IMR-90 (cell line): Measurements from ENCODE around the gene COL9A2. TPM values are rescaled to one million over a fixed set of nuclear protein-coding genes. Genes with fewer than 3 reads are reported as not detected.

Experiments used
- ATAC-seq: fragments of 200-7000 bp; cut with Tn5 transposase; 2 replicates; pipeline ENCODE4 v1.9.1; 2020; ENCODE audit warnings: low read depth, mild to moderate bottlenecking, moderate library complexity
- BruUV-seq: library from RNA; stranded (reverse); fragments of 400-500 nt; replicated peaks from 2 replicates; lab custom pipeline; 2021; lab: Mats Ljungman, UMichigan
- CTCF ChIA-PET: fragments of 300-600 bp; formaldehyde crosslinking; extraction: SDS; loops from one replicate; lab custom pipeline; 2021; ENCODE audit warnings: antibody characterized with exemption; lab: Yijun Ruan, JAX
- POLR2A ChIA-PET: fragments of 300-600 bp; sonication (Branson Sonifier 250); formaldehyde crosslinking; loops from one replicate; lab custom pipeline; 2022; ENCODE audit warnings: antibody characterized with exemption; ENCODE audit not compliant: unreplicated experiment; lab: Charles Lee
- DNase-seq: peaks from one replicate; pipeline ENCODE4 v3.0.0; 2013
- H2AFZ ChIP-seq: replicated peaks from 2 replicates; pipeline ENCODE3; 2013; ENCODE audit warnings: low read length, mild to moderate bottlenecking; ENCODE audit not compliant: poor library complexity
- H2AK5ac ChIP-seq: 2 replicates; pipeline ENCODE4 v1.6.1; 2013; ENCODE audit warnings: low read depth, low read length, inconsistent platforms
- H2AK9ac ChIP-seq: replicated peaks from 2 replicates; pipeline ENCODE3; 2013; ENCODE audit warnings: mild to moderate bottlenecking, low read depth, low read length, moderate library complexity; ENCODE audit not compliant: poor library complexity
- H2BK120ac ChIP-seq: 2 replicates; pipeline ENCODE4 v1.6.1; 2013; ENCODE audit warnings: low read depth, low read length, inconsistent platforms
- H2BK15ac ChIP-seq: 3 replicates; pipeline ENCODE4 v1.6.1; 2013; ENCODE audit warnings: low read depth, low read length, inconsistent platforms
- H2BK20ac ChIP-seq: 2 replicates; pipeline ENCODE4 v1.6.1; 2013; ENCODE audit warnings: low read depth, mild to moderate bottlenecking, inconsistent platforms, low read length, moderate library complexity
- H2BK5ac ChIP-seq: 2 replicates; pipeline ENCODE4 v1.6.1; 2013; ENCODE audit warnings: mild to moderate bottlenecking, low read depth, low read length, inconsistent platforms; ENCODE audit not compliant: poor library complexity, severe bottlenecking
- H3K14ac ChIP-seq: replicated peaks from 2 replicates; pipeline ENCODE4 v1.6.1; 2013; ENCODE audit warnings: low read depth, low read length, inconsistent platforms
- H3K18ac ChIP-seq: 2 replicates; pipeline ENCODE4 v1.6.1; 2013; ENCODE audit warnings: low read depth, low read length, control low read depth
- H3K23ac ChIP-seq: 2 replicates; pipeline ENCODE4 v1.6.1; 2013; ENCODE audit warnings: low read depth, low read length, inconsistent platforms
- H3K27ac ChIP-seq: 2 replicates; pipeline ENCODE4 v1.5.1; 2013; ENCODE audit warnings: mild to moderate bottlenecking, control low read depth, low read length; ENCODE audit not compliant: insufficient read depth
- H3K27me3 ChIP-seq: 2 replicates; pipeline ENCODE4 v1.6.1; 2013; ENCODE audit warnings: low read length; ENCODE audit not compliant: control insufficient read depth, insufficient read depth
- H3K36me3 ChIP-seq: 2 replicates; pipeline ENCODE4 v1.6.1; 2013; ENCODE audit warnings: low read length, mixed read lengths; ENCODE audit not compliant: control insufficient read depth, insufficient read depth
- H3K4ac ChIP-seq: 2 replicates; pipeline ENCODE4 v1.6.1; 2013; ENCODE audit warnings: low read depth, low read length, inconsistent platforms
- H3K4me1 ChIP-seq: 2 replicates; pipeline ENCODE4 v1.6.1; 2013; ENCODE audit warnings: low read length, mixed read lengths; ENCODE audit not compliant: control insufficient read depth, insufficient read depth
- H3K4me2 ChIP-seq: 2 replicates; pipeline ENCODE4 v1.6.1; 2013; ENCODE audit warnings: low read depth, mild to moderate bottlenecking, control low read depth, low read length, moderate library complexity
- H3K4me3 ChIP-seq: 2 replicates; pipeline ENCODE4 v1.5.1; 2013; ENCODE audit warnings: low read depth, mild to moderate bottlenecking, control low read depth, low read length, moderate library complexity; ENCODE audit not compliant: insufficient read depth
- H3K56ac ChIP-seq: 2 replicates; pipeline ENCODE4 v1.6.1; 2013; ENCODE audit warnings: low read length, inconsistent platforms; ENCODE audit not compliant: insufficient read depth; ENCODE audit errors: extremely low read depth
- H3K79me1 ChIP-seq, 2 experiments: 2 replicates each; pipeline ENCODE4 v1.6.1; 2013; ENCODE audit warnings: low read length in 2 of 2, inconsistent platforms in 1 of 2, low read depth in 1 of 2
- H3K9ac ChIP-seq: 2 replicates; pipeline ENCODE4 v1.6.1; 2013; ENCODE audit warnings: low read depth, low read length, control low read depth
- H3K9me1 ChIP-seq: 2 replicates; pipeline ENCODE4 v1.6.1; 2013; ENCODE audit warnings: low read length, inconsistent platforms; ENCODE audit not compliant: insufficient read depth
- H3K9me3 ChIP-seq: 2 replicates; pipeline ENCODE4 v1.6.1; 2013; ENCODE audit warnings: low read length; ENCODE audit not compliant: control insufficient read depth, insufficient read depth
- H4K20me1 ChIP-seq: 2 replicates; pipeline ENCODE4 v1.6.1; 2013; ENCODE audit warnings: low read length, inconsistent platforms; ENCODE audit not compliant: insufficient read depth
- H4K5ac ChIP-seq: 2 replicates; pipeline ENCODE4 v1.6.1; 2013; ENCODE audit warnings: mild to moderate bottlenecking, low read depth, low read length, control low read depth
- H4K8ac ChIP-seq, 2 experiments: 2 replicates each; pipeline ENCODE4 v1.6.1; 2013; ENCODE audit warnings: low read depth in 2 of 2, low read length in 2 of 2, control low read depth in 1 of 2, inconsistent platforms in 1 of 2
- H4K91ac ChIP-seq: 2 replicates; pipeline ENCODE4 v1.6.1; 2013; ENCODE audit warnings: low read depth, low read length, inconsistent platforms; ENCODE audit not compliant: insufficient read depth
- BHLHE40 ChIP-seq: fragments of 150-350 bp; IDR thresholded peaks from 2 replicates; pipeline ENCODE4 v1.6.1; 2016; ENCODE audit warnings: mild to moderate bottlenecking, low read depth, low read length
- CHD1 ChIP-seq: IDR thresholded peaks from 2 replicates; pipeline ENCODE4 v1.6.1; 2012; ENCODE audit warnings: low read depth, low read length, improper control_type of control experiment
- CTCF ChIP-seq: conservative IDR thresholded peaks from 2 replicates; pipeline ENCODE4 v1.5.1; 2012; ENCODE audit warnings: mild to moderate bottlenecking, low read depth, low read length, improper control_type of control experiment
- ELK1 ChIP-seq: fragments of 150-350 bp; IDR thresholded peaks from 2 replicates; pipeline ENCODE4 v1.6.1; 2016; ENCODE audit warnings: low read depth, mild to moderate bottlenecking, low read length, moderate library complexity, borderline replicate concordance
- FOS ChIP-seq: fragments of 150-350 bp; IDR thresholded peaks from 2 replicates; pipeline ENCODE4 v1.6.1; 2016; ENCODE audit warnings: low read depth, low read length
- MAFK ChIP-seq: IDR thresholded peaks from 2 replicates; pipeline ENCODE4 v1.6.1; 2012; ENCODE audit warnings: low read depth, low read length, improper control_type of control experiment
- MAZ ChIP-seq: IDR thresholded peaks from 2 replicates; pipeline ENCODE4 v1.6.1; 2012; ENCODE audit warnings: low read depth, mild to moderate bottlenecking, low read length, improper control_type of control experiment, moderate library complexity, borderline replicate concordance
- POLR2A ChIP-seq: IDR thresholded peaks from 2 replicates; pipeline ENCODE4 v1.6.1; 2012; ENCODE audit warnings: mild to moderate bottlenecking, low read depth, low read length
- RAD21 ChIP-seq: IDR thresholded peaks from 2 replicates; pipeline ENCODE4 v1.6.1; 2012; ENCODE audit warnings: low read length, improper control_type of control experiment
- RCOR1 ChIP-seq: IDR thresholded peaks from 2 replicates; pipeline ENCODE4 v1.6.1; 2012; ENCODE audit warnings: mild to moderate bottlenecking, low read length, improper control_type of control experiment; ENCODE audit not compliant: insufficient replicate concordance
- RFX5 ChIP-seq: IDR thresholded peaks from 2 replicates; pipeline ENCODE4 v1.8.0; 2012; ENCODE audit warnings: low read depth, mild to moderate bottlenecking, low read length, moderate library complexity
- USF2 ChIP-seq: fragments of 150-350 bp; IDR thresholded peaks from 2 replicates; pipeline ENCODE4 v1.6.1; 2017; ENCODE audit warnings: mild to moderate bottlenecking, antibody characterized with exemption, low read length, low read depth
- WGBS, 2 experiments: methylation state at CpG; one replicate each; pipeline versions ENCODE4 v1.1.5 to v1.1.7; 2013; ENCODE audit warnings: missing lambda C conversion rate in 2 of 2; ENCODE audit not compliant: insufficient read length in 1 of 2; ENCODE audit errors: extremely low coverage in 2 of 2; 5-methylcytosine and 5-hydroxymethylcytosine counted together
- dilution Hi-C: fragments of 300-500 bp; cut with HindIII; formaldehyde crosslinking; loops from one replicate; pipeline ENCODE4 v1.14.3; 2018; ENCODE audit warnings: low sequenced_read_pairs; ENCODE audit not compliant: unreplicated experiment
- in situ Hi-C: fragments of 300-500 bp; cut with MboI; formaldehyde crosslinking; loops from 3 replicates; pipeline ENCODE4 v1.14.3; 2019; ENCODE audit warnings: low sequenced_read_pairs, inconsistent platforms, mixed read lengths
- intact Hi-C: fragments of 100-400 bp; cut with micrococcal nuclease; formaldehyde crosslinking; loops from 2 replicates; pipeline ENCODE4 v1.10.0; 2022
- polyA plus RNA-seq, 3 experiments: library from polyadenylated mRNA; depleted of rRNA; stranded (reverse); fragments of >200 nt; gene quantifications; 2 replicates each; pipeline ENCODE4 v1.2.3, GENCODE V29; 2012; ENCODE audit warnings: low replicate concordance in 1 of 3
- total RNA-seq: library from RNA; depleted of rRNA; stranded (reverse); fragments of >200 nt; gene quantifications from 2 replicates; pipeline ENCODE4 v1.2.3, GENCODE V29; 2012

The COL9A2 gene
- total and polyA plus RNA-seq, 2 of the 4 experiments (the other 2 are of a cell fraction): 0.90 to 1.6 TPM

GRCh38 chr1:40318476-40318875 is 1.4 kb upstream of the COL9A2 start:
- CTCF ChIA-PET: interaction anchor here (1.2 kb wide), 1 partner anchor 20 kb away, joined by 4 read pairs; no protein-coding TSS in a partner anchor
- H3K23ac ChIP-seq: no peak overlapping the region
- H2AFZ ChIP-seq: no peak overlapping the region
- H3K4me1 ChIP-seq: peaks cover 13% of the 10 kb centered on the region; the same call in 1 of the 2 replicates
- H3K4me2 ChIP-seq: no peak overlapping the region
- no peak overlapping the region for H3K4ac ChIP-seq
- 0 out of 2 replicates have a peak, but pooled peaks cover 3% of the 10 kb centered on the region for H3K9me1 ChIP-seq
- H2BK20ac ChIP-seq: no peak overlapping the region
- no peak overlapping the region for H3K27ac ChIP-seq
- no peak overlapping the region for H4K8ac ChIP-seq
- H3K36me3 ChIP-seq: no peaks in the 10 kb centered on the region
- H4K91ac ChIP-seq: no peak overlapping the region
- H4K20me1 ChIP-seq: no peaks in the 10 kb centered on the region
- H2AK5ac ChIP-seq: no peak overlapping the region
- intact Hi-C loops: loop anchor here (5.0 kb wide), 1 partner anchor 176 kb away; no protein-coding TSS in a partner anchor
- H2AK9ac ChIP-seq: no peak overlapping the region
- H3K4me3 ChIP-seq: no peak overlapping the region
- H3K18ac ChIP-seq: no peak overlapping the region
- H2BK5ac ChIP-seq: no peak overlapping the region
- H4K5ac ChIP-seq: no peak overlapping the region
- no peak overlapping the region for H3K14ac ChIP-seq
- no TSS peak for BruUV-seq
- ATAC-seq (no peak), DNase-seq (no peak)
- no peak overlapping the region for H3K9ac ChIP-seq
- POLR2A ChIA-PET: no interaction called here
- H3K9me3 ChIP-seq: no peaks in the 10 kb centered on the region
- in situ Hi-C loops: no loop called here
- TF ChIP-seq RCOR1: no peak
- no peak for TF ChIP-seq MAZ
- no peak for TF ChIP-seq RFX5
- no peak for TF ChIP-seq ELK1
- no peak for TF ChIP-seq POLR2A
- no peak for TF ChIP-seq FOS
- TF ChIP-seq CHD1: no peak
- TF ChIP-seq USF2: no peak
- no peak for TF ChIP-seq RAD21
- TF ChIP-seq MAFK: no peak
- TF ChIP-seq BHLHE40: no peak
- no peak for TF ChIP-seq CTCF
- WGBS, 2 experiments: 100% methylated on average over 2 of the region's 4 CpGs; no CpG with 5 or more reads in 1 of the 2 experiments
- peaks cover 37% of the 10 kb centered on the region for H3K27me3 ChIP-seq
- no peak overlapping the region for H3K56ac ChIP-seq
- dilution Hi-C loops: no loop called here
- H2BK15ac ChIP-seq: no peak overlapping the region
- no peak overlapping the region for H2BK120ac ChIP-seq
- H3K79me1 ChIP-seq: no peaks in the 10 kb centered on the region
